SK-N-SH (cell line): Measurements from ENCODE around the gene MGA. TPM values are rescaled to one million over a fixed set of nuclear protein-coding genes. Genes with fewer than 3 reads are reported as not detected.

Experiments
- CTCF ChIA-PET: fragments of 300-600, 350-600 bp; formaldehyde crosslinking; extraction: SDS; loops from one replicate; lab custom pipeline; 2021; lab: Yijun Ruan, JAX
- POLR2A ChIA-PET: fragments of 350-600 bp; sonication (Branson Sonifier 250); formaldehyde crosslinking; extraction: SDS; loops from one replicate; lab custom pipeline; 2020; ENCODE audit warnings: antibody characterized with exemption, inconsistent platforms; lab: Yijun Ruan, JAX
- DNase-seq: peaks from one replicate; pipeline ENCODE4 v3.0.0; 2012
- H2AFZ ChIP-seq: fragments of 200-600 bp; sonication (generic); 2 replicates; pipeline ENCODE4 v1.8.1; 2016; ENCODE audit warnings: antibody characterized with exemption, mild to moderate bottlenecking, low read depth
- H3F3A ChIP-seq: fragments of 200-600 bp; sonication (generic); replicated peaks from 2 replicates; pipeline ENCODE3; 2016; ENCODE audit warnings: antibody characterized with exemption, mild to moderate bottlenecking; ENCODE audit not compliant: insufficient read depth
- H3K27ac ChIP-seq, 2 experiments: fragments of 200-500 bp in 1 of 2; fragments of 200-600 bp in 1 of 2; sonication (Bioruptor generic) in 1 of 2; sonication (generic), shearing (Covaris generic) in 1 of 2; 2 replicates each; pipeline versions ENCODE4 v1.5.1 to v1.6.1; 2014 to 2016; ENCODE audit warnings: low read depth in 2 of 2, inconsistent platforms in 1 of 2, low read length in 1 of 2, mild to moderate bottlenecking in 1 of 2, mixed read lengths in 1 of 2
- H3K27me3 ChIP-seq: fragments of 200-600 bp; sonication (generic), shearing (Covaris generic); 2 replicates; pipeline ENCODE4 v1.6.1; 2016; ENCODE audit warnings: mixed run types; ENCODE audit not compliant: insufficient read depth
- H3K36me3 ChIP-seq, 2 experiments: fragments of 200-500 bp in 1 of 2; fragments of 200-600 bp in 1 of 2; sonication (Bioruptor generic) in 1 of 2; sonication (generic) in 1 of 2; replicated peaks in 1 of 2; 2 replicates each; pipeline versions ENCODE3 to v1.5.1; 2014 to 2016; ENCODE audit warnings: low read length in 1 of 2, mild to moderate bottlenecking in 1 of 2; ENCODE audit not compliant: insufficient read depth in 2 of 2, control insufficient read depth in 1 of 2
- H3K4me1 ChIP-seq, 2 experiments: fragments of 200-500 bp in 1 of 2; fragments of 200-600 bp in 1 of 2; sonication (Bioruptor generic) in 1 of 2; sonication (generic), shearing (Covaris generic) in 1 of 2; 2 replicates each; pipeline versions ENCODE4 v1.5.1 to v1.6.1; 2014 to 2016; ENCODE audit warnings: low read depth in 1 of 2, low read length in 1 of 2, mixed run types in 1 of 2; ENCODE audit not compliant: insufficient read depth in 2 of 2, control insufficient read depth in 1 of 2
- H3K4me2 ChIP-seq: fragments of 200-600 bp; sonication (generic), shearing (Covaris generic); 2 replicates; pipeline ENCODE4 v1.6.1; 2017; ENCODE audit warnings: mixed run types
- H3K4me3 ChIP-seq, 2 experiments: fragments of 200-500 bp in 1 of 2; fragments of 200-600 bp in 1 of 2; sonication (Bioruptor generic) in 1 of 2; sonication (generic), shearing (Covaris generic) in 1 of 2; 2 replicates each; pipeline versions ENCODE4 v1.5.1 to v1.8.1; 2014 to 2016; ENCODE audit warnings: low read depth in 2 of 2, inconsistent platforms in 1 of 2, low read length in 1 of 2, mild to moderate bottlenecking in 1 of 2, mixed read lengths in 1 of 2, moderate library complexity in 1 of 2
- H3K79me2 ChIP-seq: fragments of 200-600 bp; sonication (generic); 2 replicates; pipeline ENCODE4 v1.8.1; 2017; ENCODE audit warnings: mild to moderate bottlenecking; ENCODE audit not compliant: insufficient read depth
- H3K9ac ChIP-seq: fragments of 200-600 bp; sonication (generic); 2 replicates; pipeline ENCODE4 v1.6.1; 2017; ENCODE audit warnings: mixed run types
- H3K9me2 ChIP-seq: fragments of 200-600 bp; sonication (generic); 2 replicates; pipeline ENCODE4 v1.6.1; 2017; ENCODE audit warnings: mixed run types
- H3K9me3 ChIP-seq: fragments of 200-600 bp; sonication (generic); 2 replicates; pipeline ENCODE4 v1.6.1; 2017; ENCODE audit warnings: mixed run types, mild to moderate bottlenecking, moderate library complexity
- H4K20me1 ChIP-seq: fragments of 200-600 bp; sonication (generic); 2 replicates; pipeline ENCODE4 v1.6.1; 2017; ENCODE audit warnings: mild to moderate bottlenecking, mixed run types; ENCODE audit not compliant: insufficient read depth
- ELF1 ChIP-seq: IDR thresholded peaks from 2 replicates; pipeline ENCODE4 v1.4.0; 2012
- FOXM1 ChIP-seq: IDR thresholded peaks from 2 replicates; pipeline ENCODE4 v1.4.0; 2012; ENCODE audit warnings: low read depth, mild to moderate bottlenecking
- GABPA ChIP-seq: IDR thresholded peaks from 2 replicates; pipeline ENCODE4 v1.4.0; 2012; ENCODE audit warnings: low read depth, mild to moderate bottlenecking
- IRF3 ChIP-seq: fragments of 150-350 bp; IDR thresholded peaks from 2 replicates; pipeline ENCODE4 v1.6.1; 2016; ENCODE audit warnings: mild to moderate bottlenecking, low read depth, low read length
- NFIC ChIP-seq: IDR thresholded peaks from 2 replicates; pipeline ENCODE4 v1.4.0; 2012; ENCODE audit warnings: borderline replicate concordance
- POLR2AphosphoS5 ChIP-seq: IDR thresholded peaks from 2 replicates; pipeline ENCODE4 v1.6.1; 2012; ENCODE audit warnings: low read depth, low read length
- RAD21 ChIP-seq: IDR thresholded peaks from 2 replicates; pipeline ENCODE4 v1.6.1; 2012; ENCODE audit warnings: mild to moderate bottlenecking, low read length
- RFX5 ChIP-seq: IDR thresholded peaks from 2 replicates; pipeline ENCODE4 v1.6.1; 2012; ENCODE audit warnings: mild to moderate bottlenecking, improper control_type of control experiment, low read length
- SMC3 ChIP-seq: IDR thresholded peaks from 2 replicates; pipeline ENCODE4 v1.6.1; 2012; ENCODE audit warnings: low read depth, low read length, improper control_type of control experiment
- TAF1 ChIP-seq: IDR thresholded peaks from 2 replicates; pipeline ENCODE4 v1.6.1; 2012; ENCODE audit warnings: low read depth, mild to moderate bottlenecking, low read length, moderate library complexity, borderline replicate concordance
- TEAD4 ChIP-seq: IDR thresholded peaks from 2 replicates; pipeline ENCODE4 v1.4.0; 2012; ENCODE audit warnings: mild to moderate bottlenecking, borderline replicate concordance; ENCODE audit not compliant: insufficient read depth
- WGBS: methylation state at CpG from one replicate; pipeline ENCODE4 v1.1.6; 2017; ENCODE audit warnings: low lambda C conversion rate; 5-methylcytosine and 5-hydroxymethylcytosine counted together
- polyA plus RNA-seq, 3 experiments: library from polyadenylated mRNA; depleted of rRNA; stranded (reverse); fragments of >200 nt; gene quantifications; 2 replicates each; pipeline ENCODE4 v1.2.3, GENCODE V29; 2012
- TF ChIP-seq, protein P1 (sequence below): fragments of 200-600 bp; sonication (generic); IDR thresholded peaks from 2 replicates; pipeline ENCODE4 v1.6.1; 2017; ENCODE audit warnings: antibody characterized with exemption, mild to moderate bottlenecking, moderate library complexity

The MGA gene
- polyA plus RNA-seq, 1 of the 3 experiments (the other 2 are of a cell fraction), result 2.3 TPM

GRCh38 chr15:41714291-41714690 lies 54.1 kb downstream of the MGA start:
- no peak for TF ChIP-seq NFIC
- TF ChIP-seq SMC3, result no peak
- TF ChIP-seq GABPA, result no peak
- no peak for TF ChIP-seq FOXM1
- TF ChIP-seq, protein P1, sequence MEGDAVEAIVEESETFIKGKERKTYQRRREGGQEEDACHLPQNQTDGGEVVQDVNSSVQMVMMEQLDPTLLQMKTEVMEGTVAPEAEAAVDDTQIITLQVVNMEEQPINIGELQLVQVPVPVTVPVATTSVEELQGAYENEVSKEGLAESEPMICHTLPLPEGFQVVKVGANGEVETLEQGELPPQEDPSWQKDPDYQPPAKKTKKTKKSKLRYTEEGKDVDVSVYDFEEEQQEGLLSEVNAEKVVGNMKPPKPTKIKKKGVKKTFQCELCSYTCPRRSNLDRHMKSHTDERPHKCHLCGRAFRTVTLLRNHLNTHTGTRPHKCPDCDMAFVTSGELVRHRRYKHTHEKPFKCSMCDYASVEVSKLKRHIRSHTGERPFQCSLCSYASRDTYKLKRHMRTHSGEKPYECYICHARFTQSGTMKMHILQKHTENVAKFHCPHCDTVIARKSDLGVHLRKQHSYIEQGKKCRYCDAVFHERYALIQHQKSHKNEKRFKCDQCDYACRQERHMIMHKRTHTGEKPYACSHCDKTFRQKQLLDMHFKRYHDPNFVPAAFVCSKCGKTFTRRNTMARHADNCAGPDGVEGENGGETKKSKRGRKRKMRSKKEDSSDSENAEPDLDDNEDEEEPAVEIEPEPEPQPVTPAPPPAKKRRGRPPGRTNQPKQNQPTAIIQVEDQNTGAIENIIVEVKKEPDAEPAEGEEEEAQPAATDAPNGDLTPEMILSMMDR, result no peak
- no peak for TF ChIP-seq ELF1
- no peak for TF ChIP-seq IRF3
- TF ChIP-seq, all 33 proteins: peak for 0
- Histone ChIP-seq H2AFZ (no peak overlapping the region), H3K9me3 (no peaks in the 10 kb centered on the region), H4K20me1 (no peaks in the 10 kb centered on the region), H3K4me1 (no peaks in the 10 kb centered on the region), H3K9ac (no peak overlapping the region), H3K27me3 (no peaks in the 10 kb centered on the region), H3K4me2 (no peak overlapping the region), H3K4me3 (no peak overlapping the region), H3F3A (no peaks in the 10 kb centered on the region), H3K36me3 (peaks cover 35 to 48% of the 10 kb centered on the region in 2 experiments), H3K27ac (no peak overlapping the region), H3K79me2 (peaks cover 21% of the 10 kb centered on the region), H3K9me2 (no peaks in the 10 kb centered on the region)
- ChIA-PET POLR2A (no interaction called here), CTCF (interaction anchor here (1.3 kb wide), 1 partner anchor 59 kb away, joined by 3 read pairs; no protein-coding TSS in a partner anchor)
- DNase-seq, result no peak
- WGBS, result 95% methylated on average over 3 of the region's 3 CpGs

DNA sequence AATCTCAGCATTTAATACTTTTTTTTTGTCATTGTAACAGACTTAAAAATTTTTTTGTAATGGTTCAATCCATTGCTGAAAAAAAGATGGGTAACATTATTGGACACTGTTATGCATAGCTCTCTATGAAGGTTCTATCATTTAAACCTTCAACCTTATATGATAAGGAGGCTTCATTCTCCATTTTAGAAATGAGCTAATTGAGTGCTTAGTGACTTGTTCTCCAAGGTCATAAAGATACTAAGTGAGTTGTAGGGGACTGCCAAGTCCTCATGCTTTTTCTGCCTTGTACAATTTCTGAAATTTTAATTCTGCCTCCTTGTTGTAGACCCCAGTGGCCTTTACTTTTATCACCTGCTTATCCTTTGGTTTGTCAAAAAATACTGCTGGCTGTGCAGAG lies 56.7 kb downstream of the MGA start:
- Histone ChIP-seq H3K27ac (no peak overlapping the region), H3K79me2 (peaks cover 21% of the 10 kb centered on the region), H3K9me3 (no peaks in the 10 kb centered on the region), H3K9ac (no peak overlapping the region), H2AFZ (no peak overlapping the region), H3K4me3 (no peak overlapping the region), H4K20me1 (no peaks in the 10 kb centered on the region), H3K36me3 (peaks cover 23 to 41% of the 10 kb centered on the region in 2 experiments), H3K4me1 (no peaks in the 10 kb centered on the region), H3F3A (no peaks in the 10 kb centered on the region), H3K27me3 (no peaks in the 10 kb centered on the region), H3K9me2 (no peaks in the 10 kb centered on the region), H3K4me2 (no peak overlapping the region)
- ChIA-PET CTCF (no interaction called here), POLR2A (no interaction called here)
- DNase-seq, result no peak
- TF ChIP-seq TAF1 (no peak), RFX5 (no peak), POLR2AphosphoS5 (no peak), RAD21 (no peak), TEAD4 (no peak)
